ENCODE data around the gene DNM3.

Gene DNM3

DNA sequence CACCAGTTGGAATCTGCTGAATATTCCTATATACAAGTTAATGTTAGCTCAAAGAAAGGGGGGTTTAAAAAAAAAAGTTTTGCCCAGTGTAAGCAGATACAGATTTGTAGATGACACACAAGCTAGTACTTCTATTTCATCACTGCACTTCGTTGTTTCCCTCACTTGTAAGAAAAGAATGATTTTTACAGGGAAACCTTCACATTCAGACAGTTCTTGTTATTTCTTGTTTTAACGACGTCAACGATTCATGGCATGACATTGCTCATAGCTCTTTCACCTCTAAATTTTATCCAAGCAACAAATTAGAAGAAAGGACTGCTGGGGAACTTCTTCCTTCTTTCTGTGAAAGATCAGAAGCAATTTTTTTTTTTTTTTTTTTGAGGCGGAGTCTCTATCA, 553.5 kb downstream of the DNM3 start:
- in situ Hi-C loops (cut with MboI; ENCODE audit: low pct_unique_long_range_greater_than_20kb, low sequenced_read_pairs, unreplicated experiment), result loop anchor here (10.0 to 25.0 kb wide), 3 partner anchors 50 to 390 kb away; no protein-coding TSS in a partner anchor
- TF ChIP-seq, protein P1, sequence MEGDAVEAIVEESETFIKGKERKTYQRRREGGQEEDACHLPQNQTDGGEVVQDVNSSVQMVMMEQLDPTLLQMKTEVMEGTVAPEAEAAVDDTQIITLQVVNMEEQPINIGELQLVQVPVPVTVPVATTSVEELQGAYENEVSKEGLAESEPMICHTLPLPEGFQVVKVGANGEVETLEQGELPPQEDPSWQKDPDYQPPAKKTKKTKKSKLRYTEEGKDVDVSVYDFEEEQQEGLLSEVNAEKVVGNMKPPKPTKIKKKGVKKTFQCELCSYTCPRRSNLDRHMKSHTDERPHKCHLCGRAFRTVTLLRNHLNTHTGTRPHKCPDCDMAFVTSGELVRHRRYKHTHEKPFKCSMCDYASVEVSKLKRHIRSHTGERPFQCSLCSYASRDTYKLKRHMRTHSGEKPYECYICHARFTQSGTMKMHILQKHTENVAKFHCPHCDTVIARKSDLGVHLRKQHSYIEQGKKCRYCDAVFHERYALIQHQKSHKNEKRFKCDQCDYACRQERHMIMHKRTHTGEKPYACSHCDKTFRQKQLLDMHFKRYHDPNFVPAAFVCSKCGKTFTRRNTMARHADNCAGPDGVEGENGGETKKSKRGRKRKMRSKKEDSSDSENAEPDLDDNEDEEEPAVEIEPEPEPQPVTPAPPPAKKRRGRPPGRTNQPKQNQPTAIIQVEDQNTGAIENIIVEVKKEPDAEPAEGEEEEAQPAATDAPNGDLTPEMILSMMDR (IDR thresholded peaks at IDR 0.05; ENCODE audit: extremely low read depth, insufficient read depth, missing control alignments), result no peak
- DNase-seq (ENCODE audit: low spot score), result no peak

DNA sequence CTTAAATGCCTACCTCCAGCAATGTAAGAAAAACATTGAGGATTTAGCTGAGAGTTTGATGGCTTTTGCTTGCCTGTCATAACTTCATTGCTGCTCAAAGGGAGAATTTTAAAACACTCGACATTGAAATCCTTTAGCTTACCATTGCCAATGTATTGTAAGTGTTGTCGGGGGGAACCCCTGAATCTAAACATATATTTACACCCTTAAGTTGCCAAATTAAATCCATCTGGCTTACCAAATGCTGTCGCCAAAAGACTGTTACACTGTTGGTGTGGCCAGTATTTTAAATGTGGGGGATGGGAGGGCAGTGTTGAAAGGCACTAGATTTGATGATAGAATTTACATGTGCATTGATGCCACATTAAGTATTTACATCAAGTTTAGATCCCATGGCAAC, 554.3 kb downstream of the DNM3 start:
- no peak for DNase-seq (ENCODE audit: low spot score)

DNA sequence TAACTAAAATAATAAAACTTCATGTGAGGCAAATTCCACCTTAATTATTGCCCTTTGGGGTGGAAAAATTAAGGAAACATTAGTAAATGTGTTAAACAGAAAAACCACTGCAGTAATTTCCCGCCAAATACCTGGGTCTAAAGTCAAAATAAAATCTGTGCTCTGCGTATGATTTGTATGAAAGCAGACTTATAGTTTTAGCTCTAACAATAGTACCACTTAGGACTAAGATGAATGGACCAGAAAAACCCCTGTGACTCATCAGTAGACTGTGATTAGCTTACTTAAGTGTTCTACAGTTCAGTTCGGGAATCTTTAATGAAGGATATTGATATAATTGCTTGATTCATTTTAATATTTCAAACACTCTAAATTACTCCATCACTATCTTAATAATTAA, 555.9 kb downstream of the DNM3 start:
- in situ Hi-C loops (cut with MboI; ENCODE audit: low pct_unique_long_range_greater_than_20kb, low sequenced_read_pairs, unreplicated experiment), result loop anchor here (10.0 to 25.0 kb wide), 3 partner anchors 52 to 392 kb away; no protein-coding TSS in a partner anchor
- DNase-seq (ENCODE audit: low spot score), result peak; percentile 28
- TF ChIP-seq, protein P1 (IDR thresholded peaks at IDR 0.05; ENCODE audit: extremely low read depth, insufficient read depth, missing control alignments), result no peak

More for the DNA sequence above, 554.3 kb downstream of the DNM3 start:
- TF ChIP-seq, protein P1 (IDR thresholded peaks at IDR 0.05; ENCODE audit: extremely low read depth, insufficient read depth, missing control alignments), result no peak
- in situ Hi-C loops (cut with MboI; ENCODE audit: low pct_unique_long_range_greater_than_20kb, low sequenced_read_pairs, unreplicated experiment), result loop anchor here (10.0 to 25.0 kb wide), 3 partner anchors 51 to 391 kb away; no protein-coding TSS in a partner anchor

DNA sequence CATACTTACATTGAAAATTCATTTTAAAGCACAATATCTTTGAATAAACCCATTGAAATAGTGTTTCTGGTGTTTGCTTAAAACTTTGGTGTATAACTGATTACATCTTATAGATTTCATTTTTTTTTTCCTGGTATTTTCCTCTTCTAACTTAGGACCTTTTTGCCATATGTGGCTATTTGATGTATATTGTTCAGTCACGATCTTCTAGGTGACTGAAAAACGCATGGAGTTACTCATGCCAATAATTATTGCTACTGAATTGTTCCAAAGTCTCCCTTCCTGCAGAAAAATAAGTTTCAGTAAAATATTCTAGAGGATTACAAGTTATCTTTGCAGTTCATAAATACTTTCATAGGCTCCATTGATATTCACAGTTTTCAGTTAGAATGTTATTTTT, 556.3 kb downstream of the DNM3 start:
- in situ Hi-C loops (cut with MboI; ENCODE audit: low pct_unique_long_range_greater_than_20kb, low sequenced_read_pairs, unreplicated experiment), result loop anchor here (10.0 to 25.0 kb wide), 3 partner anchors 53 to 393 kb away; no protein-coding TSS in a partner anchor
- no peak for DNase-seq (ENCODE audit: low spot score)
- TF ChIP-seq, protein P1 (IDR thresholded peaks at IDR 0.05; ENCODE audit: extremely low read depth, insufficient read depth, missing control alignments), result no peak

DNA sequence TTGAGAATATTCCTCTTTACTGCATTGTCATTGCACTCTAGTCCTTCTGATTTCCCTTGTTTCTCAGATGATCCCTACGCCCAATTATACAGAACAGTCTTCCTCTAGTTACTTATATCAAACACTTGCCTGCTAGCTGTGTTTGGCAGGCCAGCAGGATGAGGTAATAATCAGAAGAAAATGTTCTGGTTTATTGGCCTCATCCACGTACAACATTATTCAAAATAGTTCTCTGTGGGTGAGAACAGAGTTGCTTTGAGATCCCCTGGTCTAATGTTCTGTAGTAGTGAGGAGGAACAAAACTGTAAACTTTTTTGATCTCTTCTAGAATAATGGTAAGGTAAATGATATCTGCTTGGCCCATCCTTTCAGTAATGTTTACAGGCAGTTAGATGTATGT, 556.9 kb downstream of the DNM3 start:
- DNase-seq (ENCODE audit: low spot score), result no peak
- in situ Hi-C loops (cut with MboI; ENCODE audit: low pct_unique_long_range_greater_than_20kb, low sequenced_read_pairs, unreplicated experiment), result loop anchor here (10.0 to 25.0 kb wide), 3 partner anchors 53 to 393 kb away; no protein-coding TSS in a partner anchor
- TF ChIP-seq, protein P1 (IDR thresholded peaks at IDR 0.05; ENCODE audit: extremely low read depth, insufficient read depth, missing control alignments), result no peak

DNA sequence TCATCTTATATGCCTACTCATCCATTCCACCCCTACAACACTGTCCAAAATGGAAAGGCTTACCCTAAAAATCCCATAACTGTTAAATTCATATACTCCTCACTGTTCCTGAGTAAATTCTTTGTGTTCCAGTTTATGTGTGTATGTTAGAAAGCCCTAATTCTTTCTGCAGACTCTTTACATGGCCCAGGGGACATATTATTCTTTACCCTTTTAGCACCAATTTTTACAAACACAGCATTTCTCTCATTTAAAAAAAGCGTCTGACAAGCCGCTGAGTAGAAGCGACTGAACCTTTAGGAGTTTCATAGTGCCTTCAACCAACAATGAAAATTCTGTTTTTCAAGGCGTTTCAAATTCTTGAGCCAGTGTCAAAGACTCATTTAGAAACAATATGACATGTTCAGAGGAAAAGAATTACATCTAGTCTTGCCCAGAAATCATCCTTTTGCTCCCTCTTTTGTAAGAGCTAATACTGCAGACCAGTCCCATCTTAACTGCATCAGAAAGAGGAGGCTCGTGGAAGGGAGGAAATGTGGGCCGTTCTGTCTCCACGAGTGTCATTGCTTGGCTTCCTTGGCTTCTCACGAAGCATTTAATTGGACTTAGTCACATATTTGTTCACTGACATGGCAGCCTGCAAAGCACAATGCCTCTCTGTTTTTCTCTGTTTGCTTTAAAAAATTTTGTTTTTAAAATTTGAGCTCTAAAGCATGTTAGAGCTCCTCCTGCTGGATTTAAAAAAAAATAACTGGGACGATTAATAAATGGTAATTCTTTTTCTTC, 557.9 kb downstream of the DNM3 start:
- in situ Hi-C loops (cut with MboI; ENCODE audit: low pct_unique_long_range_greater_than_20kb, low sequenced_read_pairs, unreplicated experiment), result loop anchor here (10.0 to 25.0 kb wide), 3 partner anchors 54 to 394 kb away; no protein-coding TSS in a partner anchor
- TF ChIP-seq, protein P1 (IDR thresholded peaks at IDR 0.05; ENCODE audit: extremely low read depth, insufficient read depth, missing control alignments), result peak; percentile 35
- peak; percentile 21 for DNase-seq (ENCODE audit: low spot score)

Measured in GM13977 (cell line).